MCF 10A (cell line): ENCODE measurements around the gene ICAM2. TPM values are rescaled to one million over a fixed set of nuclear protein-coding genes. Genes with fewer than 3 reads are reported as not detected.

ENCODE experiments used
- BruUV-seq: library from RNA; stranded (reverse); fragments of 400-500 nt; replicated peaks from 2 replicates; lab custom pipeline; 2021; lab: Mats Ljungman, UMichigan
- CTCF ChIA-PET: fragments of 300-600 bp; sonication (Branson Sonifier 250); formaldehyde crosslinking; extraction: SDS; loops from one replicate; lab custom pipeline; 2021; ENCODE audit warnings: antibody characterized with exemption, inconsistent platforms; lab: Yijun Ruan, JAX
- POLR2A ChIA-PET: fragments of 300-600, 350-650 bp; sonication (Branson Sonifier 250); formaldehyde crosslinking; extraction: SDS; loops from one replicate; lab custom pipeline; 2020; ENCODE audit warnings: antibody characterized with exemption, inconsistent platforms; lab: Yijun Ruan, JAX
- DNase-seq: peaks from one replicate; pipeline ENCODE4 v3.0.0-alpha.2; 2018; ENCODE audit not compliant: unreplicated experiment
- H3K27ac Mint-ChIP-seq: one replicate; pipeline ENCODE4 v1.8.0; 2022; ENCODE audit warnings: mild to moderate bottlenecking, low read depth, mixed read lengths; ENCODE audit not compliant: unreplicated experiment
- H3K27me3 Mint-ChIP-seq: one replicate; pipeline ENCODE4 v1.8.0; 2022; ENCODE audit warnings: mixed read lengths; ENCODE audit not compliant: insufficient read depth, unreplicated experiment
- H3K36me3 Mint-ChIP-seq: one replicate; pipeline ENCODE4 v1.8.0; 2022; ENCODE audit warnings: mild to moderate bottlenecking, moderate library complexity, mixed read lengths; ENCODE audit not compliant: insufficient read depth, unreplicated experiment
- H3K4me1 Mint-ChIP-seq: one replicate; pipeline ENCODE4 v1.8.0; 2022; ENCODE audit warnings: mixed read lengths; ENCODE audit not compliant: insufficient read depth, unreplicated experiment
- H3K4me3 Mint-ChIP-seq: one replicate; pipeline ENCODE4 v1.8.0; 2022; ENCODE audit warnings: mild to moderate bottlenecking, moderate library complexity, mixed read lengths; ENCODE audit not compliant: unreplicated experiment
- H3K9me3 Mint-ChIP-seq: one replicate; pipeline ENCODE4 v1.8.0; 2022; ENCODE audit warnings: mixed read lengths; ENCODE audit not compliant: unreplicated experiment
- CTCF ChIP-seq: fragments of 200-600 bp; IDR thresholded peaks from one replicate; pipeline ENCODE4 v1.8.0; 2022; ENCODE audit warnings: antibody characterized with exemption, mild to moderate bottlenecking; ENCODE audit not compliant: unreplicated experiment
- intact Hi-C: fragments of 100-400 bp; cut with micrococcal nuclease; formaldehyde crosslinking; loops from 2 replicates; pipeline ENCODE4 v1.14.1; 2022
- total RNA-seq: library from RNA; stranded (reverse); gene quantifications from 2 replicates; pipeline ENCODE4 v1.2.3, GENCODE V29; 2022

Gene ICAM2
- total RNA-seq, 1 experiment from 2014 or later, result not detected

GRCh38 chr17:64058621-64059020, 38.2 kb upstream of the ICAM2 start:
- Mint-ChIP-seq H3K27me3 (no peaks in the 10 kb centered on the region), H3K27ac (no peak overlapping the region), H3K4me1 (no peaks in the 10 kb centered on the region), H3K9me3 (no peaks in the 10 kb centered on the region), H3K4me3 (no peak overlapping the region), H3K36me3 (peaks cover 78% of the 10 kb centered on the region)
- BruUV-seq, result no TSS peak
- TF ChIP-seq CTCF, result no peak
- CTCF ChIA-PET, result no interaction called here
- intact Hi-C loops, result no loop called here
- POLR2A ChIA-PET, result no interaction called here
- no peak for DNase-seq

GRCh38 chr17:64057701-64058263, 37.3 kb upstream of the ICAM2 start:
- Mint-ChIP-seq H3K27me3 (no peaks in the 10 kb centered on the region), H3K36me3 (peaks cover 82% of the 10 kb centered on the region), H3K4me3 (no peak overlapping the region), H3K9me3 (no peaks in the 10 kb centered on the region), H3K27ac (no peak overlapping the region), H3K4me1 (no peaks in the 10 kb centered on the region)
- no TSS peak for BruUV-seq
- DNase-seq, result no peak
- intact Hi-C loops, result no loop called here
- POLR2A ChIA-PET, result no interaction called here
- CTCF ChIA-PET, result interaction anchor here (1.3 kb wide), 1 partner anchor 78 kb away, joined by 4 read pairs; no protein-coding TSS in a partner anchor
- TF ChIP-seq CTCF, result no peak

GRCh38 chr17:64056269-64057005, 36.0 kb upstream of the ICAM2 start:
- H3K27me3 Mint-ChIP-seq, result no peaks in the 10 kb centered on the region
- no peaks in the 10 kb centered on the region for H3K9me3 Mint-ChIP-seq
- intact Hi-C loops, result no loop called here
- no peaks in the 10 kb centered on the region for H3K4me1 Mint-ChIP-seq
- H3K27ac Mint-ChIP-seq, result no peak overlapping the region
- TF ChIP-seq CTCF, result no peak
- no TSS peak for BruUV-seq
- no peak for DNase-seq
- POLR2A ChIA-PET, result interaction anchor here (0.6 to 0.9 kb wide), 4 partner anchors 47 to 104 kb away, joined by 3 to 4 read pairs (median 3); no protein-coding TSS in a partner anchor
- CTCF ChIA-PET, result interaction anchor here (0.5 to 1.8 kb wide), 5 partner anchors 76 to 1288 kb away, joined by 3 to 7 read pairs (median 4); partner anchors contain the start of gene GH2
- H3K4me3 Mint-ChIP-seq, result no peak overlapping the region
- peaks cover 92% of the 10 kb centered on the region for H3K36me3 Mint-ChIP-seq
